HepG2 (cell line): Measurements from ENCODE around the gene SLC25A45. TPM values are rescaled to one million over a fixed set of nuclear protein-coding genes. Genes with fewer than 3 reads are reported as not detected.

Experiments
- ATRX ChIP-seq: sonication (generic); formaldehyde crosslinking; IDR thresholded peaks from 2 replicates; pipeline ENCODE4 v1.4.0; 2020; ENCODE audit warnings: missing genetic modification reagents, borderline replicate concordance
- EP300 ChIP-seq, 3 experiments: sonication (generic) in 1 of 3; formaldehyde crosslinking in 1 of 3; IDR thresholded peaks; 2 replicates each; pipeline versions ENCODE4 v1.5.1 to v1.6.1; 2011 to 2020; ENCODE audit warnings: low read depth in 2 of 3, low read length in 2 of 3, borderline replicate concordance in 1 of 3, improper control_type of control experiment in 1 of 3, mild to moderate bottlenecking in 1 of 3, missing genetic modification reagents in 1 of 3, moderate library complexity in 1 of 3
- IKZF4 ChIP-seq: sonication (generic); formaldehyde crosslinking; IDR thresholded peaks from 2 replicates; pipeline ENCODE4 v1.5.1; 2020; ENCODE audit warnings: borderline replicate concordance, mild to moderate bottlenecking, low read depth, missing genetic modification reagents; ENCODE audit errors: not compliant biosample characterization
- ISX ChIP-seq: sonication (generic); formaldehyde crosslinking; conservative IDR thresholded peaks from 2 replicates; pipeline ENCODE4 v1.5.0; 2020; ENCODE audit warnings: missing genetic modification reagents
- JDP2 ChIP-seq: sonication (generic); formaldehyde crosslinking; IDR thresholded peaks from 2 replicates; pipeline ENCODE4 v1.8.1; 2022; ENCODE audit warnings: missing genetic modification reagents, borderline replicate concordance
- KMT2A ChIP-seq: sonication (generic); formaldehyde crosslinking; IDR thresholded peaks from 2 replicates; pipeline ENCODE4 v1.4.0; 2020; ENCODE audit warnings: missing genetic modification reagents
- MXI1 ChIP-seq: IDR thresholded peaks from 3 replicates; pipeline ENCODE4 v1.6.1; 2012; ENCODE audit warnings: low read depth, low read length, inconsistent platforms, borderline replicate concordance
- PLRG1 ChIP-seq: fragments of 450-650 bp; conservative IDR thresholded peaks from 2 replicates; pipeline ENCODE4 v1.6.1; 2016
- POLR2AphosphoS2 ChIP-seq: IDR thresholded peaks from 2 replicates; pipeline ENCODE4 v1.6.1; 2011; ENCODE audit warnings: low read depth, low read length, improper control_type of control experiment
- RXRB ChIP-seq: IDR thresholded peaks from 2 replicates; pipeline ENCODE4 v1.6.1; 2016; ENCODE audit warnings: borderline replicate concordance, missing genetic modification reagents, missing compliant biosample characterization
- SMARCC2 ChIP-seq: fragments of 450-650 bp; IDR thresholded peaks from 2 replicates; pipeline ENCODE4 v1.6.1; 2017; ENCODE audit warnings: antibody characterized with exemption, mild to moderate bottlenecking
- SP140L ChIP-seq: sonication (generic); formaldehyde crosslinking; IDR thresholded peaks from 2 replicates; pipeline ENCODE4 v1.4.0; 2020; ENCODE audit warnings: missing genetic modification reagents, borderline replicate concordance
- ZBTB20 ChIP-seq: sonication (generic); formaldehyde crosslinking; IDR thresholded peaks from 2 replicates; pipeline ENCODE4 v1.8.1; 2023; ENCODE audit warnings: missing genetic modification reagents, low read depth, mild to moderate bottlenecking, borderline replicate concordance
- ZBTB44 ChIP-seq: sonication (generic); formaldehyde crosslinking; IDR thresholded peaks from 2 replicates; pipeline ENCODE4 v1.4.0; 2020; ENCODE audit warnings: missing genetic modification reagents
- ZBTB7A ChIP-seq: sonication (generic); formaldehyde crosslinking; IDR thresholded peaks from 2 replicates; pipeline ENCODE4 v1.8.0; 2022; ENCODE audit warnings: mild to moderate bottlenecking, missing genetic modification reagents
- ZNF235 ChIP-seq: sonication (generic); formaldehyde crosslinking; IDR thresholded peaks from 2 replicates; pipeline ENCODE4 v1.8.1; 2023; ENCODE audit warnings: mild to moderate bottlenecking, missing genetic modification reagents, borderline replicate concordance
- ZNF335 ChIP-seq: sonication (generic); formaldehyde crosslinking; IDR thresholded peaks from 2 replicates; pipeline ENCODE4 v1.4.0; 2020; ENCODE audit warnings: missing genetic modification reagents
- ZNF33A ChIP-seq: sonication (generic); formaldehyde crosslinking; IDR thresholded peaks from 2 replicates; pipeline ENCODE4 v1.5.1; 2020; ENCODE audit warnings: missing genetic modification reagents, mild to moderate bottlenecking, moderate library complexity, borderline replicate concordance
- ZNF543 ChIP-seq: sonication (generic); formaldehyde crosslinking; IDR thresholded peaks from 2 replicates; pipeline ENCODE4 v1.4.0; 2020; ENCODE audit warnings: mild to moderate bottlenecking, missing genetic modification reagents
- ZNF740 ChIP-seq: sonication (generic); formaldehyde crosslinking; IDR thresholded peaks from 2 replicates; pipeline ENCODE4 v1.4.0; 2020; ENCODE audit warnings: missing genetic modification reagents
- ZNF83 ChIP-seq: sonication (generic); formaldehyde crosslinking; IDR thresholded peaks from 2 replicates; pipeline ENCODE4 v1.4.0; 2020; ENCODE audit warnings: missing genetic modification reagents, mild to moderate bottlenecking, borderline replicate concordance
- ZNF841 ChIP-seq: sonication (generic); formaldehyde crosslinking; IDR thresholded peaks from 2 replicates; pipeline ENCODE4 v1.8.1; 2023; ENCODE audit warnings: missing genetic modification reagents, borderline replicate concordance
- ZNF878 ChIP-seq: sonication (generic); formaldehyde crosslinking; IDR thresholded peaks from 2 replicates; pipeline ENCODE4 v1.8.1; 2023; ENCODE audit warnings: mild to moderate bottlenecking, missing genetic modification reagents, moderate library complexity
- ZNF879 ChIP-seq: sonication (generic); formaldehyde crosslinking; IDR thresholded peaks from 2 replicates; pipeline ENCODE4 v1.8.1; 2023; ENCODE audit warnings: missing genetic modification reagents
- polyA plus RNA-seq, 8 experiments: library from polyadenylated mRNA; depleted of rRNA in 3 of 8; stranded (reverse) in 7 of 8; unstranded in 1 of 8; fragments of >200 nt; fragmentation: Illumina TruSeq in 4 of 8; extraction: Trizol in 4 of 8; gene quantifications; 2 replicates each; pipeline versions ENCODE4 v1.2.1 to v1.2.3, GENCODE V29; 2011 to 2016; ENCODE audit warnings: low read depth in 4 of 8, missing spikeins in 1 of 8, mixed read lengths in 1 of 8; ENCODE audit not compliant: insufficient read depth in 1 of 8
- total RNA-seq, 5 experiments: library from RNA; depleted of rRNA; stranded (reverse); fragments of >200 nt; fragmentation: Illumina TruSeq; extraction: Trizol; gene quantifications; 2 replicates each; pipeline ENCODE4 v1.2.3, GENCODE V29; 2016; ENCODE audit warnings: low read depth in 1 of 5
- TF ChIP-seq, protein P1 (sequence below): sonication (generic); formaldehyde crosslinking; conservative IDR thresholded peaks from 2 replicates; pipeline ENCODE4 v1.4.0; 2020; ENCODE audit warnings: missing genetic modification reagents

SLC25A45 gene
- total and polyA plus RNA-seq, 2 of the 13 experiments (the other 11 are each of a cell fraction or from before 2014, with no cell fraction given), result 1.2 to 3.4 TPM

DNA sequence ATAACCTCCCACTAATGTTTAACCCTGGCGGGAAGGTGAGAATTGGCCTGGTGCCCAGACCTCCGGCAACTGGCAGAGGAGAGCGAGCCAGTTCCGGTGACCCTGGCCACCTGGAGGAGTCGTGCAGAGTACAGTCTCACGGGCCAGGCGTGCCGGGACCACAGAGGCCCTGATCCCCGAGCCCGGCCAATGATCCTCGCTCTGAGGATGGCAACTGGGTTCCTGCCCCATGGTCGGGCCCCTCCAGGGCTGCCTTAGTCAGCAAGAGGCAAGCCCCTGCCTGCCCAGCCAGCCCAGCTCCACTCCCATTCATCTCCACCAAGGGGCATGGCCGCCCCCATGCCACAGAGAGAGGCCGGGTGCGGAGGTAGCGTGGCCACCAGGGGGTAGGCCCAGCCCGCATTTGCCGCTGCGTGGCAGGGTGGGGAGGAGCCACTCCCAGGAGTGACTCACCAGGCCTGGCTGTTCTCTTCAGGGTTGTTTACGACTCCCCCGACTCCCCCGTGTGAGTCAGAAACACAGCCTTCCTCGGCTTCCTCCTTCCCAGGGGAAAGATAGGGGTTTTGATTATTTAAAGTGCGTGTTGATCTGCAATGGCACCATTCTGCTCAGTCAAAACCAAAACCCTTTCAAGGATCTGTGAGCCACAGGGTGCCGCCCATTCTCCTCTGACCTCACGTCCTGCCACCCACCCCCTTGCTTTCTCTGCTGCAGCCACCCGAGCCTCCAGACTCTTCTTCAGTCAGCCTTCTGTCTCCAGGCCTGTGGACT, at the start of gene SLC25A45 (continued):
- TF ChIP-seq ZNF33A (CRISPR knock-in tag), result peak; percentile 62; the same call in 1 of the 2 replicates
- TF ChIP-seq JDP2 (CRISPR knock-in tag), result no peak
- TF ChIP-seq ZNF841 (CRISPR knock-in tag), result no peak; the same call in 1 of the 2 replicates
- peak; percentile 91 for TF ChIP-seq ZNF878 (CRISPR knock-in tag)
- no peak; the same call in 1 of the 2 replicates for TF ChIP-seq ATRX (CRISPR knock-in tag)
- TF ChIP-seq, protein P1, sequence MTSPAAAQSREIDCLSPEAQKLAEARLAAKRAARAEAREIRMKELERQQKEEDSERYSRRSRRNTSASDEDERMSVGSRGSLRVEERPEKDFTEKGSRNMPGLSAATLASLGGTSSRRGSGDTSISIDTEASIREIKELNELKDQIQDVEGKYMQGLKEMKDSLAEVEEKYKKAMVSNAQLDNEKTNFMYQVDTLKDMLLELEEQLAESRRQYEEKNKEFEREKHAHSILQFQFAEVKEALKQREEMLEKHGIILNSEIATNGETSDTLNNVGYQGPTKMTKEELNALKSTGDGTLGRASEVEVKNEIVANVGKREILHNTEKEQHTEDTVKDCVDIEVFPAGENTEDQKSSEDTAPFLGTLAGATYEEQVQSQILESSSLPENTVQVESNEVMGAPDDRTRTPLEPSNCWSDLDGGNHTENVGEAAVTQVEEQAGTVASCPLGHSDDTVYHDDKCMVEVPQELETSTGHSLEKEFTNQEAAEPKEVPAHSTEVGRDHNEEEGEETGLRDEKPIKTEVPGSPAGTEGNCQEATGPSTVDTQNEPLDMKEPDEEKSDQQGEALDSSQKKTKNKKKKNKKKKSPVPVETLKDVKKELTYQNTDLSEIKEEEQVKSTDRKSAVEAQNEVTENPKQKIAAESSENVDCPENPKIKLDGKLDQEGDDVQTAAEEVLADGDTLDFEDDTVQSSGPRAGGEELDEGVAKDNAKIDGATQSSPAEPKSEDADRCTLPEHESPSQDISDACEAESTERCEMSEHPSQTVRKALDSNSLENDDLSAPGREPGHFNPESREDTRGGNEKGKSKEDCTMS (CRISPR knock-in tag), result no peak
- peak; percentile 68; the same call in 1 of the 2 replicates for TF ChIP-seq ZBTB44 (CRISPR knock-in tag)
- peak in 1 of 2 experiments; percentile 76; a peak in 2 of 4 replicates for TF ChIP-seq EP300 (IDR thresholded peaks at IDR 0.05; ENCODE audit: low read depth in 2 of 2, low read length in 2 of 2)
- peak; percentile 74 for TF ChIP-seq EP300 (CRISPR knock-in tag; IDR thresholded peaks at IDR 0.05; ENCODE audit: borderline replicate concordance)
- no peak; the same call in 1 of the 2 replicates for TF ChIP-seq KMT2A (CRISPR knock-in tag)
- 0 out of 2 replicates have a peak, but pooled peaks have one; percentile 62 for TF ChIP-seq ZNF83
- no peak for TF ChIP-seq PLRG1
- peak; percentile 77 for TF ChIP-seq RXRB (CRISPR knock-in tag)
- no peak for TF ChIP-seq POLR2AphosphoS2
- peak; percentile 80 for TF ChIP-seq ZBTB20 (CRISPR knock-in tag)
- TF ChIP-seq SP140L (CRISPR knock-in tag), result peak; percentile 69; the same call in 1 of the 2 replicates
- TF ChIP-seq ZNF740 (CRISPR knock-in tag), result no peak
- no peak for TF ChIP-seq SMARCC2
- TF ChIP-seq ZNF879 (CRISPR knock-in tag), result peak; percentile 81; the same call in 1 of the 2 replicates
- peak; percentile 43; the same call in 1 of the 3 replicates for TF ChIP-seq MXI1
- TF ChIP-seq ZNF543, result peak; percentile 89
- TF ChIP-seq ZNF235 (CRISPR knock-in tag), result peak; percentile 68; the same call in 1 of the 2 replicates
- TF ChIP-seq ZBTB7A (CRISPR knock-in tag), result peak; percentile 85
- peak; percentile 12 for TF ChIP-seq IKZF4 (CRISPR knock-in tag)
- no peak for TF ChIP-seq ISX (CRISPR knock-in tag)
- peak; percentile 80 for TF ChIP-seq ZNF335 (CRISPR knock-in tag)
